ENCODE data around the gene RAD51B.

The RAD51B gene

DNA sequence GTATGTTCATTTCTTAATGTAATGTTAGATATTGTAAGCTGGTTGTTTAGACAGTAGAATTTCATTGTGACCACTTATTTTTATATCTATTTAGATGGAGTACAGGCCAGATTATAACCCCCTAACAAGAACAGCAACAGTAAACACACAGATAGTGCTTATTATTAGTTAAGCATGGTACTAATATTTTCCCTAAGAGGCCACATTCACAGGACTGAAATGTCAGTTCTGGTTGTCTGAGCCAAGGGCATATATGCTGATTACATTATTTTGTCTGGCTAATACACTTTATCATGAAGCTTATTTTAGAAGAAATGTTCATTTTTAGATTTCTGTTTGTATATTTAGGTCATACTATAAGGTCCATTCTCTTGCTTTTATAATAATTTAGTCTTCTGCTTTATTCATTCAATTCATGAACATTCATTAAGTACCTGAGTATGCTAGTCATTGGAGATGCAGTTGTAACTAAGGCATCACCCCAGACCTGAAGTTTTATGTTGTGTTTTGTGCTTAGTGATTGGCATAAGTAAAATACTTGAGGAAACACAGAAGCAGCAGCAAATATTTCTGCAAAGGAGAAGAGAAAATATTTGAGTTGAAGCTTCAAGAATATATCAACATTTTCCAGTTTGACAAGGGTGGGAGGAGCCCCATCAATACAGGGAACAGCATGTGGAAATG lies 413.7 kb downstream of the RAD51B start:
- no peak overlapping the region for H3K4me3 ChIP-seq (ENCODE audit: control insufficient read depth, low read depth, low read length)
- DNase-seq (ENCODE audit: low read depth), result no peak
- no peak for TF ChIP-seq CTCF (conservative IDR thresholded peaks at IDR 0.05; ENCODE audit: control insufficient read depth, insufficient read depth, low read depth, low read length)

DNA sequence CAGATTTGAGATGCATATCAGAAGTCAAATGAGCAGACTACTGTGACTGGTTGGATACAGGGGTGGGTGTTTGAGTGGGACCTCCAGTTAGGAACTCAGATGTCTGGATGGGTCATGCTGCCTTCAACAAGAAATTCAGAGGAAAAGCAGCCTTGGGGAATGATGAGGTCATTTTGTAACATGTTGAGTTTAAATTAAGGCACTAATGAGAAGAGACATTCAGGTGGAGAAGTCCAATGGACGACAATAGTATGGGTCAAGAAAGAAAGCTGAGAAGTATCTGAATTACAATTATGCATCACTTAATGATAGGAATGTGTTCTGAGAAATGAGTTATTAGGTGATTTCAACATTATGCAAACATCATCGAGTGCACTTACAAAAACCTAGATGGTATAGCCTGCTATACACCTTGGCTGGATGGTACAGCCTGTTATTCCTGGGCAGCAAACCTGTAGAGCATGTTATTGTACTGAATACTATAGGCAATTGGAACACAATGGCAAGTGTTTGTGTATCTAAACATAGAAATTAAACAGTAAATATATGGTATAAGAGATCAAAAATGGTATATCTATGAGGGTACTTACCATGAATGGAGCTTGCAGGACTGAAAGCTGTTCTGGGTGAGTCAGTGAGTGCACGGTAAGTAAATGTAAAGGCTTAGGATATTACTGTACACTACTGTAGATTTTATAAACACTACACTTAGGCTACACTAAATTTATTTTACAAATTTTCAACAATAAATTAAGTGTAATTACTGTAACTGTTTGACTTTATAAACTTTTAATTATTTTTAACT lies 414.7 kb downstream of the RAD51B start:
- TF ChIP-seq CTCF (conservative IDR thresholded peaks at IDR 0.05; ENCODE audit: control insufficient read depth, insufficient read depth, low read depth, low read length), result no peak
- DNase-seq (ENCODE audit: low read depth), result no peak
- no peak overlapping the region for H3K4me3 ChIP-seq (ENCODE audit: control insufficient read depth, low read depth, low read length)

DNA sequence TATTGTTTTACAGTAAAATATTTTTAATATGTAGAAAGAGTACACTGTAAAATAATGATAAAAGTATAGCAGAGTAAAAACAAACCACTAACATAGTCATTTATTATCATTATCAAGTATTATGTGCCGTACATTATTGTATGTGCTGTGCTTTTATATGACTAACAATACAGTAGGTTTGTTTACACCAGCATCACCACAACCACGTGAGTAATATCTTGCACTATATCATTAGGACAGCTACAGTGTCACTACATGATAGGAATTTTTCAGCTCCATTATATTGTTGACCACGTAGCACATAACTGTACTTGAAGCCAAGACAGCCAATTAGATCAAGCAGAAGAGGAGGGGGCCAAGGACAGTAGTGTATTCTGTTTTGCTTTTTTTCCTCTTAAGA lies 415.4 kb downstream of the RAD51B start:
- no peak overlapping the region for H3K4me3 ChIP-seq (ENCODE audit: control insufficient read depth, low read depth, low read length)
- TF ChIP-seq CTCF (conservative IDR thresholded peaks at IDR 0.05; ENCODE audit: control insufficient read depth, insufficient read depth, low read depth, low read length), result no peak

GRCh38 chr14:68236582-68237458 lies 417.2 kb downstream of the RAD51B start:
- H3K4me3 ChIP-seq (ENCODE audit: control insufficient read depth, low read depth, low read length), result no peak overlapping the region
- DNase-seq (ENCODE audit: low read depth), result no peak
- TF ChIP-seq CTCF (conservative IDR thresholded peaks at IDR 0.05; ENCODE audit: control insufficient read depth, insufficient read depth, low read depth, low read length), result no peak

More for the DNA sequence above, 415.4 kb downstream of the RAD51B start:
- peak; percentile 66 for DNase-seq (ENCODE audit: low read depth)

DNA sequence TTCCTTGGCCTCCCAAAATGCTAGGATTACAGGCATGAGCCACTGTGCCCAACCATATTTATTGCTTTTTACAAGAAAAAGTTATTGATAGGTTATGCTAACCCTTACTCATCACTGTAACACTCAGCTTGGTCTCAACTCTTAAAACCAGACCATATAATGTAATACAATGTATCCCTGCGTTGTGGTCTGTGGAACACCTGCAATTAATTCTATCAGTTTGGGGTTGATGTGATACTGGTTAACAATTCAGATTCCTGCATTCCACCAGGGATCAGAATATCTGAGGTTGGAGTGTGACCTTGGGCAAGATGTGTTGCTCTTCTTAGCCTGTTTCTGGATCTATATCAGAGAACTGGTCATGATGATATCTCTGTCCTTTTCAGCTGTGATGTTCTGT lies 419.0 kb downstream of the RAD51B start:
- no peak overlapping the region for H3K4me3 ChIP-seq (ENCODE audit: control insufficient read depth, low read depth, low read length)
- TF ChIP-seq CTCF (conservative IDR thresholded peaks at IDR 0.05; ENCODE audit: control insufficient read depth, insufficient read depth, low read depth, low read length), result no peak
- DNase-seq (ENCODE audit: low read depth), result no peak

DNA sequence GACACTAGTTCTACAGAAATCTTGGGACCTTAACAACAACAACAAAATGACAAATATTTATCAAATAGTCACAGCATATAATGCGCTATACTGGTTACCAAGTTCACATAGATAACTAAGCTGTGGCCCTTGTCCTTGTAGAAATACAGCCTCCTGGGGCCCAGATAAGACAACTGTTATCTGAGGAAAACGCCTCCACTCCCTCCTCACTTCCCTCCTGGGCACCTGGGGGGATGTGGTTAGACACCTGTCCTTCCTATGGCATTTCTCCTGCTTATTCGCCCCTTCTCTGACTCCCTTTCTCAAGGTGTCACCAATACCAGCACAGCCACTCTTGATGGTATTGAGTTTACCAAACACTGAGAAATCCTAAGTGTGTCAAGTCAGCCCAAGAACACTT lies 419.4 kb downstream of the RAD51B start:
- no peak for TF ChIP-seq CTCF (conservative IDR thresholded peaks at IDR 0.05; ENCODE audit: control insufficient read depth, insufficient read depth, low read depth, low read length)
- DNase-seq (ENCODE audit: low read depth), result no peak
- H3K4me3 ChIP-seq (ENCODE audit: control insufficient read depth, low read depth, low read length), result no peak overlapping the region

All from fibroblast of mammary gland (primary cell).